ENCODE measurements around the gene HOXA9.
A peak's percentile ranks its signal among the peaks of the same experiment; 100 is the strongest.

Gene HOXA9

DNA sequence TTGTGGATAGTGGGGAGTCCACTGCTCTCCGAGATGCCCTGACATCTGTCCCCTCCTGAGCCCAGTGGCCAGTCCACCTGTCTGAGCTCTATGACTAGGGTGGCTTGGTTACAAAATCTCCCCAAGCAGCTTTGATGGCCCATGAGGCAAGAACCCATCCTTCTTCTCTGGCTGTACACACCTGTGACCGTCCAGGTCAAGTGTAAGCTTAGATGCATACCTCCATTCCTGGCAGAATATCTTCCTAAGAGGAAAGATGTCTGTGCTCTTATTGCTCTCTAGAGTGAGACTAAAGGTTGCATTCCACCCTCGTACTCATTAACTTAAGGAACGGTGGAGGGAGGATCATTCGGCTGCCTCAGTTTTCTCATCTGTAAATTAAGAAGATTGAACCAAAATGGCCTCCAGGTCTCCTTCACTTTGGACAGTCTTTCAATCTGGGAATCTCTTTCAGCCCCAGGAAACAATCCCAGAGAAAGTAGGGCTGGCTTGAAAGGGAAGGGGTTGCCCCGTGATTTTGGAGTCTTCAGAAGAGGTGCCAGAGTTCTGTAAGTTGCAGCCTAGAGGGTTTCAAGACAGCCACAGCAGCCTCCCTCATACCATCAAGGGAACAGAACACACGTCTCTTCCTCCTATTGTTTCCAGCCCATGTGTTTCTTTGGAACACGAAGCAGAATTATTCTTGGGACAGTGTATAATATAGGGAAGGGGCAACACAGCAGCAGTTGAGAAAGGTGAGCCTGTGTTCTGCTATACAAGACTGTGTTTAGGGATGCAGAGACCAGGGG, 40.2 kb downstream of the HOXA9 start:
- no peak for DNase-seq

GRCh38 chr7:27124096-27124901, 41.0 kb downstream of the HOXA9 start:
- no peak for DNase-seq

DNA sequence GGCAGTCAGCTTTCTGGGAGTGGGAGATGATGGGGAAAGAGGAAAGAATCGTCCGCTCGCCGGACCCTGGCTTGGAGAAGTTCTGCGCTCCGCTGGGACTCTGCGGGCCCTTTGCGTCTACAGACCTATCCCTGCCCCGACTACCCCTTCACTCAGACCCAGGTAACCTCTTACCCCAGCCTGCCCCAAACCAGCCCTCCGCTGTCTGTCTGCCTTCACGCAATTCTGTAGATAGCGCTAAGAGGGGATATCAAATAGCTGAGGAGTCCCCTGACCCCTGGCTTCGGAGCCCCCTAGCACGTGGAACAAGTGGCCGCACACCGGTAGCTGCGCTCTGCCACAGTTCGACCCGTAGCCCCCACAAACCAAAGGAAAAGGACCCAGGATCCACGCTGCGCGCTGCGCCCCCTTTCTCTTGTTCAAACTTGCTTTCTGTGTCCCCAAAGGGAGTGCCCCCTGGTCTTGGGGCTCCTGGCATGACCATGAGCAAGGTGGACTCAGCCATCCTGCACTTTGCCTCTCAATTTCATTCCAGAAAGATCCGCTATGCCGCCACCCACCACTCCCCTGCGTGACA, 41.8 kb downstream of the HOXA9 start:
- DNase-seq = no peak

DNA sequence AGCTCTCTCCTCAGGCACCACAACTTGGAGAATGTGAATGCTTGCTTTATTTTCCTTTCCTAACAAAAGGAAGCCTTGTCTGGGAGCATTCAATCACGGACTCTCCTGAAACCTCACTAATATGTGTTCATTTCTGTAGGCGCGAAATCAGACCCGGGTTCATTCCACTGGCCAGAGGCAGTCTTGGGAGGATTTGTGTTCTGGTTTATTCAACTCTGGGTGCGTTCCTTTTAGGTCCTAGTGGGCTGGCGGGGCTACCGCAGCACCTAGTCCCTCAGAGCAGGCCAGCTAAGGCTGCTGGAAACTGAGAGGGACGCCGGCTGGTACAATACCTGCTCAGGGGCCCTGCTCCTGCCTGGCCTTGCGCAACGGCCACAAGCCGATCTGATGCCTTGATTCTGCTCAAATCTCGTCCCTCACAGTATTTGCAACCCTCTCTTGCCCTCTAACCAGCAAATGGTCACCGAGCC, 42.3 kb downstream of the HOXA9 start:
- peak; percentile 54 for DNase-seq

DNA sequence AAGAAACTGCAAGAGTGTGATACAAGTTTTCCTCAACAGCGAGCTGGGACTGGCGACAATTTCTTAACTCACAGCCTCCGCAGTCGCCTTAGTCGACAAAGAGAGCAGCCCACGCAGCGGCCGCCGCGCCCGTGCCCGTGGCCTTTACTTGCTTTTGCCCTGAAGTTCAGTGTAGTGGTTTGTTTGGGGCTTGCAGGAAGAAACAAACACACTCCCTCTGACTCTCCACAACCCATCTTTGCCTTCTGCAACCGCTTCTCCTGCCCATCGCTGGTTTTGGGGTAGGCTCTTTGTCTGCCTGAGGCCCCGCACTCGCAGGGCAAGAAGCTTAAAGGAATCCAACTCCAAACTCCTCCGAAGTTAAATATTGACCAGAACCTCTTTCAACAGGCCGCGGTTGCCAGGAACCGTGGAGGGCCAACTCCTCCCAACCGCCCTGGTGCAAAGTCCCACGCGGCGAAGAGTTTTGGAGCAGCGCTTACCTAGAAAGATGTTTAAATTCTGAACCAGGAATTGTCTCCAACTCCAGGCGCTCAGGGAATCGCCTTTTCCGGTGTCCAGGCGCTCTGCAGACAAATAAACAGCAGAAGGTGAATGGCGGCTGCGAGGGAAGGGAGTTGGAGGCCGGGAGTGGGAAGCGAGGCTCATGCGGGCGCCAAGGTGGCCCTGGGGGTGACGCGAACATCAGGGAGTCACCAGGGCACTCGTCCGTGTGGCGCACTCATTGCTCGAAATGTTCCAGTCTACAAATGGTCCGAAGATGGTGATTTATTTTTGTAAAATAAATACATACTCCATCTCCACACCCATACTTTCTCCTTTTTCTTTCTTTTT, 43.0 kb downstream of the HOXA9 start:
- DNase-seq = peak; percentile 75

DNA sequence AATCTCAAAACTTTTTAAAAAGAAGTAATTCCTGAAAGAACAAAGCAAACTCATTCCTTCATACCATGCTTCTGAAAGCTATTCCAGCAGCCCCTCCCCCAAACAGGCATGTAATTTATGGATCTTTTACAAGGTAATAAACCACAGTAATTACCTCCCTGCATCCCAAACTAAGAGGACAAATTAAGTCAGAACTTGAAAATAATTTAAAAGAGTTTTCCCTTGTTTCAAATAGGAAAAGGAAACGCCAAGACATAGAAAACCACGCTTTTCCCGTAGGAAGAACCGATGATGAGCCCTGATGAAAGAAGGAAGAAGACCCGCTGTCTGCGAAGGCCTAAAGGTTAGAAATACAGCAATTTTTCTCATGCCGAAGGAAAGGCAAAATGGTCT, 43.7 kb downstream of the HOXA9 start:
- DNase-seq = no peak

- no peak for DNase-seq
Measured at GRCh38 chr7:27119412-27119911, 45.9 kb downstream of the HOXA9 start.

DNA sequence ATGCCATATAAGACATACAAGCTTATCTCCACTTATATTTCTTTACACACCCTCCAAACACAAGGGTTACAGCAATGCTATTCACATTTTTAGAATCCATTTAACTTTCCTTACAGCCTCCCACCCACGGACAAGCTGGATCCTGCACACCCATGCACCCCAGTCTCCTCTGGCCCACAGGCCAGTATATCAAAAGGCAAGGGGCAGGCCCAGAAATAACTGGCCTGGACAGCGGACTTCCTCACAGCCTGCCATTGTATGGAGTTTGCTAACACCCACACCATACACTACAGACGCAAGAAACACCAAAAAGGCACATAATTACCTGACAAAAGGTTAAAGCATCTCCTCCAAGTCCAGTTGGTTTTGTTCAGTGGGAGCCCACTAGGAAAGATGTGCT, 46.8 kb downstream of the HOXA9 start:
- DNase-seq = no peak

DNA sequence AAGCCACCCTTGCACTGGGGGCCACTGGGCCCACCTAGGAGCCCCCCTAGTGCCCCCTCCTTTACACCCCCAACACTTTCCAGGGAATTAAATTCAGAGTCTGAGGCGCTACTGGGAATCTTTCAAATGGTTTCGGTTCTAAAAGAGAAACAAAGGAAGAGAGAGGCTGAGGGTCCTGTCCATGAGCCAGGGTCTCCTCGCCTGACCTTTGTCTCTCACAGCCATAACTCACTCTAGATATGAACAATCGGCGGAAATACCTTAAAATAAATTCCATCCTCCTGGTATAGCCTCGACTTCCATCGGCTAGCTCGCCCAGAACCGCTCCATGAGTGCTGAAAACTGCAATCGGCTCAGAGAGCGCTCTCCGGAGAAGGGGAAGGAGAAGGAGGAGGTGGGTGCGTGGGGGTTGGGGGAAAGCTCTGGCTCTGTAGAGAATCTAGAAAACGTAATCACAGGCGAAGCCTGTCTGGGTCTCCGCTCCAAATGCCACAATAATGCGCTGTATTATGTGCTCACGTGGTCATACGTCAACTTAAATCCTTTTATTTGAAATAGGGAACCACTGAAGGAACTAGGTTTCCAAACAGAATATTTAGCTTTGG, 47.3 kb downstream of the HOXA9 start:
- DNase-seq = no peak

- DNase-seq = no peak
Measured at GRCh38 chr7:27116962-27117886, 48.1 kb downstream of the HOXA9 start.

DNA sequence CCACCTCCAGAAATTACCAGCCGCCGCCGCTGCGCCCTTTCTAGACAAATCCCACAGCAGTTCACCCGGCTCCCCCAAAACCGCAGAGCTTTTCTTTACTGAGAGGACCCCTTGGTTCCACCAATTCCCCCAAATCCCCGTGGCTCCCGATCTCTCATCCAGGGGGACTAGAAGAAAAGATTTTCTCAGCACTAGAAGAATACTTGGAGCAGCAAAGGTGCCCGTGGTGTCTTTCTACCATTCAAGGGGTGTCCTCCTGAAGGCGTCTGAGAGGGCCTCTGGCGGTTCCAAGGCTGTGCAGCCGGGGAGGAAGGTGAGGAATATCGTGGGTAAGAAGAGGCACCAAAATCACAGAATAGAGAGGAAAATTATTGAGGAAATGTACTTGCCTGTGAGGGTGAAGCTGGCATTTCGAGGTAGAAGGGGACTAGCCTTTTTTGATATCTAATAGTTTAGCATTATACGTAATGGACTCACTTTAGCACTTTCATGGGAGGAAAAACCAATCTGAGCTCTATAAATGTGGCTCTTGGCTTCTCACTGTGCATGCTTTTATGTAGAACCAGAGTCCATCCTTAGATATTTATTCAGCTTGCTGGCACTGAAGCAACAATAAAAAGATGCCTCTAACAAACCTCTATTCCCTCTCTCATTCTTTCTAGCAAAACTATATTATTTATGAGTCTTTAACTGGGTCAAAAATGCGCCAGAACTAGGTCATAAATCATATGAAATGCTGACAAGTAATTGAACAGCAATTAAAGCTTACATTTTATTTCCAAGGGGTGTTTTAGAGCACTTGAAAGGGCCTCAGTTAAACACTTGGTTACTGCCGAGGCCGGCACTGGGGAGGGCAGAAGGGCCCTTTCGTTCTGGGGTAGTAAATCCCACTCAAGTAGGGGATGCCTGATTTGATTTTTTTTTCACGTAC, 49.0 kb downstream of the HOXA9 start:
- no peak for DNase-seq

DNA sequence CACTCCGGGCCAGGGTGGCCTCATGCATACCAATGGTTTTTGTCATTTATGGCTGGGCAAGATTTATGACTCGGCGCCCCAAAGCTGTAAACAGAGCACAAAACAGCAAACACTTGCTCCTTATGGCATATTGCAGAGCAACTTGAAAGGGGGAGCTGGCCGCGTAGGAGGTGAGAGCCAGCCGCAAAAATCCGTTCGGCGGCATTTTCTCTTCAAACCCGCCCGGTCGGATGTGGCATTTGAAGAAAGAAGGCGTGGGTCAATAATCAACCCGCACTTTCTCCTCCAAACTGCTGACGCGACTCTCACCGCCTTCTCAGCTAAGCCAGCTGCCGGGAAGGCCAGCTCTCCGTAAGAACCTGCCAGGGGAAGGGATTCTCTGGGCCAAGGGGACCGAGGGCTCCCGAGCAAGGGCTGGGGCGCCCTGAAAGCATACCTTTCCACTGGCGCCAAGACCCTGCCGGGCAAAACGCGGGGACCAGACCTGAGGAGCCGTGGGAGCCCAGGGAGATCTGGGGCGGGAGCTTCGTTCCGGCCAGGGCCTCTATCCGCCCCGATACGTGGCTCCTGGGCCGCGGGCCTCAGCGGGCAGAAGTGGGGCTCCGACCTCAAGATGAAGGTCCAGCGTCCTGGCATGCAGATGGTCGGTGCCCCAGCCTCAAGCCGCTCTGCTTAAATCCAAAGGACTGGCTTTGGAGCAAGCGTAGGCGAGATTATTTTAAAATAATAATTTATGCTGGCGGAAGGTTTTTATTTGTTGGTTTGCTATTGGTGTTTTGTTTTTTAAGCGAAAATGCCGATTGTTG, 49.9 kb downstream of the HOXA9 start:
- DNase-seq = peak; percentile 64

DNA sequence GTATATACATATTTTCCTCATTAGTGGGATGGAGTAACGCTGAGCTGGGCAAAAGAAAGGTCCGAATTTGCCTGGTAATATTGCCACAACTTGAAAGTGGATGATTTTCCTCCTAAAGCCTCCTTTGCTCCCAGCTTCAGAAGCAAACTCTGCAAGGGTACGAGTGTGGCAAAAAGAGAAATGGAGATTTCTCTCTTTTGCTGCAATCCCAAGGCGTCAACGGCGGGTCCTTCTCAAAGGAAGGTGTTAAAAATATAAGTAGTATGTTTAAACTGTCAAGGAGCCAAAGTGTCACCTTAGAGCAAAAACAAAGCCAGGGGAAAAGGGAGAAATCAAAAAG, 50.5 kb downstream of the HOXA9 start:
- no peak for DNase-seq

- peak; percentile 68 for DNase-seq
Measured at GRCh38 chr7:27113991-27114769, 51.2 kb downstream of the HOXA9 start.

- DNase-seq = peak; percentile 66
Measured at GRCh38 chr7:27112955-27113949, 52.1 kb downstream of the HOXA9 start.

Data from DMS53 (cell line).